H1 (cell line): ENCODE measurements around the gene CCDC179. TPM values are rescaled to one million over a fixed set of nuclear protein-coding genes. Genes with fewer than 3 reads are reported as not detected.

ENCODE experiments used
- CTCF ChIA-PET: fragments of 300-600 bp; sonication (Branson Sonifier 250); formaldehyde crosslinking; loops from one replicate; lab custom pipeline; 2021; ENCODE audit not compliant: partially characterized antibody; lab: Charles Lee
- POLR2A ChIA-PET: fragments of 300-600 bp; sonication (Branson Sonifier 250); formaldehyde crosslinking; loops from one replicate; lab custom pipeline; 2021; ENCODE audit warnings: inconsistent platforms; ENCODE audit not compliant: partially characterized antibody; lab: Charles Lee
- DNase-seq, 2 experiments: peaks; one replicate each; pipeline versions ENCODE4 v3.0.0 to v3.0.0-alpha.2; 2010 to 2022; ENCODE audit warnings: low spot score in 2 of 2, low read depth in 1 of 2, mixed read lengths in 1 of 2
- FAIRE-seq: peaks from 2 replicates; lab custom pipeline; 2011; peaks lifted over from hg19 to GRCh38; lab: Jason Lieb, UNC
- H2AFZ ChIP-seq: 2 replicates; pipeline ENCODE4 v1.8.1; 2012; ENCODE audit warnings: low read length, inconsistent platforms
- H2AK5ac ChIP-seq: 2 replicates; pipeline ENCODE4 v1.6.1; 2013; ENCODE audit warnings: low read depth, low read length
- H2BK120ac ChIP-seq: replicated peaks from 2 replicates; pipeline ENCODE3; 2013; ENCODE audit warnings: low read depth, low read length, inconsistent platforms
- H2BK12ac ChIP-seq: 2 replicates; pipeline ENCODE4 v1.6.1; 2013; ENCODE audit warnings: low read depth, low read length
- H2BK15ac ChIP-seq: 2 replicates; pipeline ENCODE4 v1.6.1; 2013; ENCODE audit warnings: low read length
- H2BK20ac ChIP-seq: 2 replicates; pipeline ENCODE4 v1.6.1; 2013; ENCODE audit warnings: low read length
- H2BK5ac ChIP-seq: 2 replicates; pipeline ENCODE4 v1.6.1; 2013; ENCODE audit warnings: low read depth, low read length
- H3K14ac ChIP-seq: 2 replicates; pipeline ENCODE4 v1.6.1; 2013; ENCODE audit warnings: inconsistent platforms; ENCODE audit not compliant: insufficient read length
- H3K18ac ChIP-seq: 2 replicates; pipeline ENCODE4 v1.6.1; 2013; ENCODE audit warnings: low read length; ENCODE audit errors: extremely low read depth
- H3K23ac ChIP-seq: 2 replicates; pipeline ENCODE4 v1.6.1; 2013; ENCODE audit warnings: inconsistent platforms; ENCODE audit not compliant: insufficient read length
- H3K23me2 ChIP-seq: 2 replicates; pipeline ENCODE4 v1.6.1; 2013; ENCODE audit warnings: low read depth, low read length
- H3K27ac ChIP-seq: 2 replicates; pipeline ENCODE4 v1.6.1; 2011; ENCODE audit warnings: low read depth, low read length, inconsistent platforms
- H3K27me3 ChIP-seq, 4 experiments: replicated peaks in 1 of 4; 1 replicate in 1 of 4; 2 replicates in 3 of 4; pipeline versions ENCODE4 v1.6.1 to v1.8.1; 2011 to 2013; ENCODE audit warnings: low read length in 3 of 4, mild to moderate bottlenecking in 3 of 4, inconsistent platforms in 2 of 4, mixed read lengths in 2 of 4, moderate library complexity in 1 of 4; ENCODE audit not compliant: control insufficient read depth in 3 of 4, insufficient read depth in 3 of 4; ENCODE audit errors: extremely low read depth in 1 of 4
- H3K36me3 ChIP-seq, 4 experiments: 2 replicates each; pipeline versions ENCODE4 v1.6.1 to v1.8.1; 2011 to 2013; ENCODE audit warnings: mild to moderate bottlenecking in 4 of 4, low read length in 3 of 4, moderate library complexity in 2 of 4, control low read depth in 1 of 4, inconsistent platforms in 1 of 4; ENCODE audit not compliant: insufficient read depth in 4 of 4, control insufficient read depth in 2 of 4
- H3K4ac ChIP-seq: replicated peaks from 2 replicates; pipeline ENCODE3; 2013; ENCODE audit warnings: low read length, low read depth, mixed read lengths, inconsistent platforms; ENCODE audit not compliant: insufficient read length
- H3K4me1 ChIP-seq, 4 experiments: replicated peaks in 1 of 4; 1 replicate in 1 of 4; 2 replicates in 3 of 4; pipeline versions ENCODE4 v1.6.1 to v1.8.1; 2011 to 2013; ENCODE audit warnings: low read length in 3 of 4, inconsistent platforms in 2 of 4, mixed read lengths in 1 of 4; ENCODE audit not compliant: insufficient read depth in 4 of 4, control insufficient read depth in 3 of 4
- H3K4me2 ChIP-seq, 2 experiments: 2 replicates each; pipeline versions ENCODE4 v1.6.1 to v1.8.1; 2011 to 2013; ENCODE audit warnings: low read depth in 2 of 2, low read length in 2 of 2, control low read depth in 1 of 2, inconsistent platforms in 1 of 2, mild to moderate bottlenecking in 1 of 2; ENCODE audit not compliant: insufficient read depth in 1 of 2
- H3K4me3 ChIP-seq, 4 experiments: fragments of 200-600, 300-600 bp in 1 of 4; sonication (generic), shearing (Covaris generic), sonication (Bioruptor Twin) in 1 of 4; 2 replicates each; pipeline versions ENCODE4 v1.5.1 to v1.8.1; 2011 to 2016; ENCODE audit warnings: low read length in 4 of 4, low read depth in 3 of 4, control low read depth in 2 of 4, inconsistent platforms in 2 of 4, mild to moderate bottlenecking in 2 of 4, mixed read lengths in 1 of 4, moderate library complexity in 1 of 4; ENCODE audit not compliant: insufficient read depth in 2 of 4; ENCODE audit errors: extremely low read depth in 1 of 4
- H3K56ac ChIP-seq: replicated peaks from 2 replicates; pipeline ENCODE3; 2013; ENCODE audit warnings: low read depth, mild to moderate bottlenecking, mixed read lengths, low read length, inconsistent platforms; ENCODE audit not compliant: insufficient read length
- H3K79me1 ChIP-seq: 2 replicates; pipeline ENCODE4 v1.6.1; 2013; ENCODE audit warnings: low read depth, low read length, control low read depth
- H3K79me2 ChIP-seq, 2 experiments: 2 replicates each; pipeline versions ENCODE4 v1.6.1 to v1.8.1; 2012 to 2013; ENCODE audit warnings: low read length in 2 of 2, mild to moderate bottlenecking in 2 of 2, inconsistent platforms in 1 of 2; ENCODE audit not compliant: insufficient read depth in 2 of 2, control insufficient read depth in 1 of 2
- H3K9ac ChIP-seq, 4 experiments: replicated peaks in 1 of 4; 1 replicate in 1 of 4; 2 replicates in 3 of 4; pipeline versions ENCODE4 v1.6.1 to v1.8.1; 2011 to 2013; ENCODE audit warnings: low read depth in 3 of 4, low read length in 3 of 4, control low read depth in 2 of 4, mild to moderate bottlenecking in 2 of 4, moderate library complexity in 2 of 4, inconsistent platforms in 1 of 4; ENCODE audit errors: extremely low read depth in 1 of 4
- H3K9me3 ChIP-seq, 2 experiments: 2 replicates each; pipeline versions ENCODE4 v1.6.1 to v1.8.1; 2012 to 2013; ENCODE audit warnings: mild to moderate bottlenecking in 2 of 2, moderate library complexity in 2 of 2, control low read depth in 1 of 2, inconsistent platforms in 1 of 2, low read depth in 1 of 2, low read length in 1 of 2, mixed read lengths in 1 of 2; ENCODE audit not compliant: insufficient read depth in 2 of 2
- H4K20me1 ChIP-seq, 2 experiments: replicated peaks in 1 of 2; 2 replicates each; pipeline versions ENCODE3 to v1.8.1; 2011 to 2013; ENCODE audit warnings: inconsistent platforms in 2 of 2, low read length in 2 of 2, mild to moderate bottlenecking in 1 of 2; ENCODE audit not compliant: insufficient read depth in 2 of 2, control insufficient read depth in 1 of 2
- H4K5ac ChIP-seq: 2 replicates; pipeline ENCODE4 v1.6.1; 2013; ENCODE audit warnings: low read length, low read depth, mixed read lengths, inconsistent platforms; ENCODE audit not compliant: insufficient read length
- H4K8ac ChIP-seq: 2 replicates; pipeline ENCODE4 v1.8.0; 2013; ENCODE audit warnings: mild to moderate bottlenecking, moderate library complexity, low read length, inconsistent platforms; ENCODE audit not compliant: insufficient read depth; ENCODE audit errors: extremely low read depth
- H4K91ac ChIP-seq: replicated peaks from 2 replicates; pipeline ENCODE3; 2013; ENCODE audit warnings: low read length, mixed read lengths, inconsistent platforms; ENCODE audit not compliant: insufficient read length
- CHD1 ChIP-seq: IDR thresholded peaks from 2 replicates; pipeline ENCODE4 v1.6.1; 2012; ENCODE audit warnings: low read depth, low read length, improper control_type of control experiment
- WGBS, 2 experiments: shearing (Covaris generic) in 1 of 2; methylation state at CpG; one replicate each; pipeline versions ENCODE4 v1.1.6 to v1.1.7; 2013 to 2015; ENCODE audit warnings: low lambda C conversion rate in 2 of 2, mixed read lengths in 2 of 2, inconsistent platforms in 1 of 2, low coverage in 1 of 2, missing lambda C conversion rate in 1 of 2; ENCODE audit not compliant: insufficient replicate concordance in 2 of 2, insufficient coverage in 1 of 2, insufficient read length in 1 of 2; ENCODE audit errors: extremely low coverage in 1 of 2, missing lambda C conversion rate in 1 of 2; 5-methylcytosine and 5-hydroxymethylcytosine counted together
- polyA plus RNA-seq, 7 experiments: library from polyadenylated mRNA; depleted of rRNA in 3 of 7; stranded (reverse) in 5 of 7; unstranded in 2 of 7; fragments of >200 nt in 5 of 7; fragments of 200-250 nt in 2 of 7; gene quantifications; 1 replicate in 5 of 7; 2 replicates in 1 of 7; 4 replicates in 1 of 7; pipeline versions ENCODE4 v1.2.1 to v1.2.3, GENCODE V29; 2011 to 2013; ENCODE audit warnings: missing spikeins in 2 of 7, mixed read lengths in 2 of 7
- total RNA-seq: library from RNA; stranded (reverse); fragmentation: NEBNext Ultra II Directional; extraction: Animal tissue kit (Norgen Biotek cat#: 25700); gene quantifications from 2 replicates; pipeline ENCODE4 v1.2.1, GENCODE V29; 2021

CCDC179 gene
- total and polyA plus RNA-seq, 2 of the 8 experiments (the other 6 are each of a cell fraction or from before 2014, with no cell fraction given), result not detected

DNA sequence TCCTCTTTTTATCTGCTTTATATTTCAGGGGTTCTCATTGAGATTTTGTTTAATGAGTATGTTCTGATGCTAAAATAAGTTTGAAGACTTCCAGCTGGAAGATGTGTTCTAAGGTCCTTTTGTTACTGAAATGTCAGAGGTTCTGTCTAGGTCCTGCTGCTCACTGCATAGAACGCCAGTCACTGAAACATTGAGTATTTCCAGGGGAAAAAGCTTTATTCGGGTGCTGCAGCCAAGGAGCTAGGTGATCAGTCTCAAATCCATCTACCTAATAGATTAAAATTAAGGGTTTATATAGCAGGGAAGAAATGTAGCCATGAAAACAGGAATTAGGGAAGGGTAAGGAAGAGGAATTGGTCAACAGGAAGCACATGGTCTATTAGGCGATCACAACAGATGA lies 50.4 kb downstream of the CCDC179 start:
- no peaks in the 10 kb centered on the region for H3K4me1 ChIP-seq
- H3K56ac ChIP-seq, result no peak overlapping the region
- FAIRE-seq, result no peak
- no peak overlapping the region for H3K18ac ChIP-seq
- H4K20me1 ChIP-seq, result no peaks in the 10 kb centered on the region
- no peak overlapping the region for H2AK5ac ChIP-seq
- no peak overlapping the region for H2BK12ac ChIP-seq
- no peak overlapping the region for H2BK20ac ChIP-seq
- no peak overlapping the region for H3K14ac ChIP-seq
- no peak overlapping the region for H4K8ac ChIP-seq
- H3K4me2 ChIP-seq, result no peak overlapping the region
- TF ChIP-seq CHD1, result no peak
- H3K27me3 ChIP-seq, result no peaks in the 10 kb centered on the region
- no peaks in the 10 kb centered on the region; the same call in 1 of the 2 replicates for H3K23me2 ChIP-seq
- no peak overlapping the region for H3K4me3 ChIP-seq
- no peaks in the 10 kb centered on the region for H3K36me3 ChIP-seq
- no peaks in the 10 kb centered on the region for H3K79me2 ChIP-seq
- ChIA-PET CTCF (interaction anchor here (1.5 to 2.5 kb wide), 2 partner anchors 12 to 23 kb away, joined by 3 to 8 read pairs; no protein-coding TSS in a partner anchor), POLR2A (no interaction called here)
- no peak overlapping the region for H3K4ac ChIP-seq
- H3K27ac ChIP-seq, result no peak overlapping the region
- peaks cover 3 to 6% of the 10 kb centered on the region in 2 experiments; a peak in 2 of 4 replicates for H3K9me3 ChIP-seq
- H2AFZ ChIP-seq, result no peak overlapping the region
- 85% methylated on average over 3 of the region's 3 CpGs; no CpG with 5 or more reads in 1 of the 2 experiments for WGBS, 2 experiments
- no peak overlapping the region for H4K5ac ChIP-seq
- no peak overlapping the region for H4K91ac ChIP-seq
- H3K23ac ChIP-seq, result no peak overlapping the region
- H3K79me1 ChIP-seq, result no peaks in the 10 kb centered on the region
- DNase-seq, result no peak
- H2BK120ac ChIP-seq, result no peak overlapping the region
- no peak overlapping the region for H2BK15ac ChIP-seq
- no peak overlapping the region for H2BK5ac ChIP-seq
- no peak overlapping the region for H3K9ac ChIP-seq
